K562 (cell line): ENCODE measurements around the gene DPAGT1. TPM values are rescaled to one million over a fixed set of nuclear protein-coding genes. Genes with fewer than 3 reads are reported as not detected.
A peak's percentile ranks its signal among the peaks of the same experiment; 100 is the strongest.

ENCODE experiments used
- ATAC-seq: fragments of 200-7000 bp; cut with Tn5 transposase; 3 replicates; pipeline ENCODE4 v1.9.1; 2020; ENCODE audit warnings: moderate library complexity
- BruUV-seq: library from RNA; stranded (reverse); fragments of 400-500 nt; replicated peaks from 2 replicates; lab custom pipeline; 2021; lab: Mats Ljungman, UMichigan
- CTCF ChIA-PET: fragments of 300-600 bp; formaldehyde crosslinking; extraction: SDS; loops from one replicate; lab custom pipeline; 2021; ENCODE audit warnings: low intra/inter-chr PET ratio; lab: Yijun Ruan, JAX
- POLR2A ChIA-PET: fragments of 300-600, 350-650 bp; sonication (Branson Sonifier 250); formaldehyde crosslinking; extraction: SDS; loops from one replicate; lab custom pipeline; 2021; ENCODE audit warnings: antibody characterized with exemption, inconsistent platforms; lab: Yijun Ruan, JAX
- DNase-seq, 4 experiments: peaks; one replicate each; pipeline versions ENCODE4 v3.0.0 to v3.0.0-alpha.2; 2011 to 2018; ENCODE audit warnings: low spot score in 3 of 4, mixed read lengths in 3 of 4; ENCODE audit errors: extremely low read depth in 1 of 4
- FAIRE-seq: peaks from 2 replicates; lab custom pipeline; 2011; peaks lifted over from hg19 to GRCh38; lab: Jason Lieb, UNC
- H2AFZ ChIP-seq: 2 replicates; pipeline ENCODE4 v1.6.0; 2011; ENCODE audit warnings: low read depth, low read length, control low read depth, inconsistent platforms
- H3K27ac ChIP-seq: fragments of 200-600 bp; 3 replicates; pipeline ENCODE4 v1.8.0; 2011; ENCODE audit warnings: low read depth, mild to moderate bottlenecking, control low read depth, inconsistent platforms, low read length, moderate library complexity, mixed read lengths; ENCODE audit errors: extremely low read depth
- H3K27me3 ChIP-seq, 2 experiments: fragments of 300-600 bp in 1 of 2; 2 replicates in 1 of 2; 3 replicates in 1 of 2; pipeline versions ENCODE4 v1.6.0 to v1.8.0; 2011; ENCODE audit warnings: inconsistent platforms in 2 of 2, low read length in 2 of 2, mild to moderate bottlenecking in 1 of 2, mixed read lengths in 1 of 2, moderate library complexity in 1 of 2; ENCODE audit not compliant: control insufficient read depth in 2 of 2, insufficient read depth in 2 of 2
- H3K36me3 ChIP-seq: fragments of 300-600 bp; 3 replicates; pipeline ENCODE4 v1.8.0; 2011; ENCODE audit warnings: mild to moderate bottlenecking, low read length, inconsistent platforms; ENCODE audit not compliant: control insufficient read depth, insufficient read depth
- H3K4me1 ChIP-seq, 2 experiments: fragments of 200-600 bp in 1 of 2; replicated peaks in 1 of 2; 2 replicates in 1 of 2; 3 replicates in 1 of 2; pipeline versions ENCODE4 v1.5.1 to v1.8.0; 2011; ENCODE audit warnings: inconsistent platforms in 2 of 2, low read length in 2 of 2, mild to moderate bottlenecking in 1 of 2, mixed read lengths in 1 of 2, moderate library complexity in 1 of 2; ENCODE audit not compliant: control insufficient read depth in 2 of 2, insufficient read depth in 2 of 2
- H3K4me2 ChIP-seq: 2 replicates; pipeline ENCODE4 v1.6.1; 2011; ENCODE audit warnings: low read length, control low read depth, inconsistent platforms, mixed read lengths; ENCODE audit not compliant: insufficient read depth
- H3K4me3 ChIP-seq: fragments of 200-600 bp; sonication (generic), shearing (Covaris generic); 2 replicates; pipeline ENCODE4 v1.5.1; 2016; ENCODE audit warnings: control low read depth, inconsistent platforms
- H3K79me2 ChIP-seq: fragments of 200-600 bp; 3 replicates; pipeline ENCODE4 v1.8.0; 2011; ENCODE audit warnings: low read length, inconsistent platforms; ENCODE audit not compliant: control insufficient read depth, insufficient read depth
- H3K9ac ChIP-seq, 2 experiments: 2 replicates each; pipeline versions ENCODE4 v1.6.0 to v1.6.1; 2011; ENCODE audit warnings: low read depth in 2 of 2, low read length in 2 of 2, control low read depth in 1 of 2, inconsistent platforms in 1 of 2, mild to moderate bottlenecking in 1 of 2, mixed read lengths in 1 of 2; ENCODE audit not compliant: insufficient read depth in 1 of 2
- H3K9me1 ChIP-seq: one replicate; pipeline ENCODE4 v1.6.0; 2011; ENCODE audit warnings: inconsistent platforms, mild to moderate bottlenecking, low read length, moderate library complexity; ENCODE audit not compliant: control insufficient read depth, insufficient read depth
- H3K9me3 ChIP-seq: replicated peaks from 2 replicates; pipeline ENCODE4 v1.5.1; 2011; ENCODE audit warnings: low read depth, low read length, inconsistent platforms; ENCODE audit not compliant: control insufficient read depth, insufficient read depth
- H4K20me1 ChIP-seq: replicated peaks from 2 replicates; pipeline ENCODE4 v1.6.1; 2011; ENCODE audit warnings: low read length, inconsistent platforms, mixed read lengths; ENCODE audit not compliant: control insufficient read depth, insufficient read depth
- BMI1 ChIP-seq: fragments of 150-350 bp; IDR thresholded peaks from 2 replicates; pipeline ENCODE4 v1.6.1; 2014; ENCODE audit warnings: low read length
- FOXP1 ChIP-seq: sonication (generic); formaldehyde crosslinking; IDR thresholded peaks from 2 replicates; pipeline ENCODE4 v1.8.0; 2022; ENCODE audit warnings: mild to moderate bottlenecking, missing genetic modification reagents
- IFI16 ChIP-seq: fragments of 250-450 bp; sonication (Bioruptor Pico); IDR thresholded peaks from 2 replicates; pipeline ENCODE4 v2.1.2; 2022; ENCODE audit warnings: mild to moderate bottlenecking, inconsistent platforms
- KDM1A ChIP-seq, 2 experiments: fragments of 450-650 bp; IDR thresholded peaks; 2 replicates each; pipeline ENCODE4 v1.6.1; 2016; ENCODE audit warnings: mild to moderate bottlenecking in 2 of 2
- KLF10 ChIP-seq: fragments of 250-450 bp; sonication (Bioruptor Pico); IDR thresholded peaks from 2 replicates; pipeline ENCODE4 v1.6.1; 2021; ENCODE audit warnings: matching md5 sums
- NFRKB ChIP-seq: fragments of 450-650 bp; IDR thresholded peaks from 2 replicates; pipeline ENCODE4 v1.6.1; 2016; ENCODE audit warnings: low read depth
- NKRF ChIP-seq: fragments of 450-650 bp; IDR thresholded peaks from 2 replicates; pipeline ENCODE4 v1.6.1; 2016; ENCODE audit warnings: borderline replicate concordance
- POLR2H ChIP-seq: IDR thresholded peaks from 2 replicates; pipeline ENCODE4 v1.6.1; 2016; ENCODE audit warnings: missing genetic modification characterization, low read depth, mild to moderate bottlenecking, control low read depth, missing compliant biosample characterization, moderate library complexity
- TAF9B ChIP-seq: fragments of 450-650 bp; IDR thresholded peaks from 2 replicates; pipeline ENCODE4 v1.6.1; 2018; ENCODE audit warnings: mild to moderate bottlenecking; ENCODE audit not compliant: partially characterized antibody
- TBP ChIP-seq: optimal IDR thresholded peaks from 2 replicates; pipeline ENCODE3; 2011; ENCODE audit warnings: low read depth, low read length, improper control_type of control experiment
- ZNF318 ChIP-seq, 2 experiments: fragments of 450-650 bp; IDR thresholded peaks; 2 replicates each; pipeline ENCODE4 v1.6.1; 2016; ENCODE audit warnings: mild to moderate bottlenecking in 2 of 2, borderline replicate concordance in 1 of 2, low read depth in 1 of 2, moderate library complexity in 1 of 2
- WGBS: fragments of 100-300 bp; shearing (Covaris generic); methylation state at CpG from one replicate; pipeline ENCODE4 v1.1.6; 2016; ENCODE audit warnings: low coverage, mixed read lengths; ENCODE audit not compliant: insufficient coverage; ENCODE audit errors: missing lambda C conversion rate; 5-methylcytosine and 5-hydroxymethylcytosine counted together
- in situ Hi-C: fragments of 300-500 bp; cut with MboI; formaldehyde crosslinking; loops from 4 replicates; pipeline ENCODE4 v1.15.0; 2018; ENCODE audit warnings: inconsistent platforms, mixed read lengths
- intact Hi-C: fragments of 100-400 bp; cut with micrococcal nuclease; formaldehyde crosslinking; loops from 2 replicates; pipeline ENCODE4 v1.14.2; 2022
- polyA plus RNA-seq, 8 experiments: library from polyadenylated mRNA; depleted of rRNA in 4 of 8; stranded (reverse) in 5 of 8; unstranded in 3 of 8; fragments of >200 nt; fragmentation: Nextera tagmentation in 2 of 8; fragmentation: Illumina TruSeq in 1 of 8; extraction: Ambion mirVana in 2 of 8; extraction: Trizol in 1 of 8; gene quantifications; 2 replicates each; pipeline versions ENCODE4 v1.2.1 to v1.2.3, GENCODE V29; 2011 to 2014; ENCODE audit warnings: inconsistent platforms in 1 of 8, missing spikeins in 1 of 8
- total RNA-seq, 7 experiments: library from RNA; depleted of rRNA in 6 of 7; stranded (reverse); fragments of >200 nt in 6 of 7; fragmentation: Illumina TruSeq in 2 of 7; extraction: Trizol in 2 of 7; gene quantifications; 2 replicates each; pipeline versions ENCODE4 v1.2.1 to v1.2.3, GENCODE V29; 2011 to 2021; ENCODE audit warnings: low replicate concordance in 1 of 7

Gene DPAGT1
- total and polyA plus RNA-seq, 9 of the 15 experiments (the other 6 are each of a cell fraction or from before 2014, with no cell fraction given) = 29.9 to 135 (median 85.0) TPM

GRCh38 chr11:119120639-119121007, 19.0 kb upstream of the DPAGT1 start:
- Histone ChIP-seq H3K9me3 (no peaks in the 10 kb centered on the region), H3K36me3 (peaks cover 44% of the 10 kb centered on the region), H3K27me3 (no peaks in the 10 kb centered on the region), H3K4me2 (peak overlapping the region; percentile 76), H3K79me2 (peaks cover 24% of the 10 kb centered on the region), H3K9ac (peak overlapping the region; percentile 65 to 86; a peak in 3 of 4 replicates), H3K4me3 (peak overlapping the region; percentile 29), H3K4me1 (peaks cover 16 to 21% of the 10 kb centered on the region in 2 experiments), H2AFZ (peak overlapping the region; percentile 88), H3K9me1 (no peaks in the 10 kb centered on the region), H3K27ac (peak overlapping the region; percentile 68), H4K20me1 (no peaks in the 10 kb centered on the region)
- WGBS = 8% methylated on average over 5 of the region's 5 CpGs
- POLR2A ChIA-PET = interaction anchor here (1.0 to 1.1 kb wide), 4 partner anchors 12 to 86 kb away, joined by 3 to 6 read pairs (median 3); no protein-coding TSS in a partner anchor
- intact Hi-C loops (loop anchor here (2.0 kb wide), 1 partner anchor 18 kb away; no protein-coding TSS in a partner anchor), in situ Hi-C loops (no loop called here)
- TSS peak; percentile 93 for BruUV-seq
- CTCF ChIA-PET = no interaction called here
- FAIRE-seq (no peak), DNase-seq (peak in 1 of 4 experiments; percentile 50), ATAC-seq (peak; percentile 20)
- TF ChIP-seq TBP (peak; percentile 0), POLR2H (tag) (no peak), FOXP1 (CRISPR knock-in tag) (no peak), NFRKB (peak; percentile 58; the same call in 1 of the 2 replicates), TAF9B (no peak), KDM1A (IDR thresholded peaks at IDR 0.05) (no peak), IFI16 (CRISPR knock-in tag) (no peak), BMI1 (no peak), ZNF318 (IDR thresholded peaks at IDR 0.05; ENCODE audit: borderline replicate concordance in 1 of 2, low read depth in 1 of 2) (no peak), KLF10 (no peak), NKRF (0 out of 2 replicates have a peak, but pooled peaks have one; percentile 69)
